Adrenal gland (tissue), 12 donors: Measurements from ENCODE around the gene CCDC187. TPM values are rescaled to one million over a fixed set of nuclear protein-coding genes. Genes with fewer than 3 reads are reported as not detected.

Experiments used
- DNase-seq, 7 donors: peaks; one replicate each; pipeline ENCODE4 v3.0.0-alpha.2; 2019 to 2020
- H3K27ac ChIP-seq, 5 donors: fragments of 200-600 bp; sonication (generic) in 4 of 5; 1 replicate in 3 of 5; 2 replicates in 2 of 5; pipeline versions ENCODE4 v1.5.1 to v1.8.0; 2016 to 2020; ENCODE audit warnings: mild to moderate bottlenecking in 1 of 5
- H3K27me3 ChIP-seq: fragments of 200-600 bp; 2 replicates; pipeline ENCODE4 v1.8.0; 2021
- H3K36me3 ChIP-seq, 2 donors: fragments of 200-600 bp; replicated peaks in 1 of 2; 1 replicate in 1 of 2; 2 replicates in 1 of 2; pipeline versions ENCODE4 v1.5.1 to v1.8.0; 2018 to 2022
- H3K4me1 ChIP-seq, 2 donors: fragments of 200-600 bp; replicated peaks in 1 of 2; 1 replicate in 1 of 2; 2 replicates in 1 of 2; pipeline versions ENCODE4 v1.5.1 to v1.8.0; 2018 to 2021
- H3K4me3 ChIP-seq, 4 donors: fragments of 200-600 bp; sonication (generic) in 3 of 4; one replicate each; pipeline ENCODE4 v1.5.1; 2016 to 2018
- H3K9me3 ChIP-seq, 3 donors: fragments of 200-600 bp; sonication (generic) in 1 of 3; replicated peaks in 1 of 3; 1 replicate in 2 of 3; 2 replicates in 1 of 3; pipeline versions ENCODE4 v1.5.1 to v1.8.0; 2016 to 2021
- CTCF ChIP-seq, 6 experiments: fragments of 450-650 bp in 4 of 6; fragments of 200-600 bp in 2 of 6; sonication (generic) in 1 of 6; IDR thresholded peaks; 1 replicate in 5 of 6; 2 replicates in 1 of 6; pipeline versions ENCODE4 v1.5.1 to v1.8.0; 2016 to 2021; ENCODE audit warnings: antibody characterized with exemption in 6 of 6, mild to moderate bottlenecking in 2 of 6, moderate library complexity in 1 of 6
- POLR2A ChIP-seq, 2 donors: fragments of 450-650 bp; IDR thresholded peaks; one replicate each; pipeline ENCODE4 v1.6.1; 2017; ENCODE audit warnings: antibody characterized with exemption in 2 of 2, mild to moderate bottlenecking in 2 of 2, moderate library complexity in 1 of 2
- WGBS, 4 donors: extraction: QIAGEN DNeasy Blood & Tissue Kit in 2 of 4; methylation state at CpG; one replicate each; pipeline versions ENCODE4 v1.1.5 to v1.1.7; 2013 to 2017; 5-methylcytosine and 5-hydroxymethylcytosine counted together
- intact Hi-C, 2 donors: fragments of 100-400 bp; cut with DNase I; formaldehyde crosslinking; loops; one replicate each; pipeline versions ENCODE4 v1.14.1 to v1.15.0; 2022 to 2023
- polyA plus RNA-seq, 3 donors: library from polyadenylated mRNA; stranded (reverse); fragments of 200-250 nt in 2 of 3; fragments of 350-450 nt in 1 of 3; fragmentation: Illumina TruSeq in 1 of 3; extraction: RNeasy Lipid Tissue Mini Kit (QIAGEN cat#74804) in 1 of 3; gene quantifications; one replicate each; pipeline ENCODE4 v1.2.3, GENCODE V29; 2013 to 2014
- total RNA-seq, 9 donors: library from RNA; depleted of rRNA in 4 of 9; stranded (reverse); fragments of >200 nt in 4 of 9; fragments of 120-200 nt in 1 of 9; fragmentation: NEBNext Ultra II Directional in 1 of 9; extraction: Animal tissue kit (Norgen Biotek cat#: 25700) in 1 of 9; gene quantifications; one replicate each; pipeline versions ENCODE4 v1.1.0 to v1.2.4, GENCODE V29; 2013 to 2023
- donor health status: healthy with polysubstance abuse.
- donor health status: Bipolar disorder and iron deficiency.
- donor health status: DM: yes; HTN: yes; CAD: no.
- donor health status: DM: no; HTN: no; CAD: no.
- donor health status: DM: no; HTN: no; CAD: no.
- donor health status: DM: yes; HTN: yes; CAD: no.

CCDC187 gene
- total and polyA plus RNA-seq, 12 donors: under 0.01 to 0.44 (median 0.08) TPM; not detected in 1

- DNase-seq: no peak
- WGBS, 4 donors: 76 to 100% (median 86%) methylated on average over 1 of the region's 1 CpG
- Histone ChIP-seq H3K27ac (no peak overlapping the region), H3K36me3 (no peaks in the 10 kb centered on the region), H3K9me3 (no peaks in the 10 kb centered on the region), H3K27me3 (peaks cover 11% of the 10 kb centered on the region), H3K4me3 (no peak overlapping the region), H3K4me1 (no peaks in the 10 kb centered on the region)
- TF ChIP-seq CTCF (IDR thresholded peaks at IDR 0.05): no peak
- no peak for TF ChIP-seq POLR2A (IDR thresholded peaks at IDR 0.05)
- intact Hi-C loops: no loop called here
Observed at GRCh38 chr9:136278894-136279293, 25.0 kb downstream of the CCDC187 start.

GRCh38 chr9:136278221-136278620, 25.7 kb downstream of the CCDC187 start:
- TF ChIP-seq POLR2A (IDR thresholded peaks at IDR 0.05) (no peak), CTCF (IDR thresholded peaks at IDR 0.05) (no peak)
- Histone ChIP-seq H3K9me3 (no peaks in the 10 kb centered on the region), H3K27me3 (peaks cover 11% of the 10 kb centered on the region), H3K4me1 (no peaks in the 10 kb centered on the region), H3K4me3 (no peak overlapping the region), H3K36me3 (no peaks in the 10 kb centered on the region), H3K27ac (no peak overlapping the region)
- WGBS, 4 donors: 77 to 95% (median 86%) methylated on average over 6 to 9 of the region's 9 CpGs
- no peak for DNase-seq
- intact Hi-C loops: no loop called here

GRCh38 chr9:136277746-136278145, 26.1 kb downstream of the CCDC187 start:
- Histone ChIP-seq H3K36me3 (no peaks in the 10 kb centered on the region), H3K27ac (no peak overlapping the region), H3K4me3 (no peak overlapping the region), H3K27me3 (peaks cover 11% of the 10 kb centered on the region), H3K9me3 (no peaks in the 10 kb centered on the region), H3K4me1 (no peaks in the 10 kb centered on the region)
- DNase-seq: no peak
- intact Hi-C loops: no loop called here
- WGBS, 4 donors: 77 to 84% (median 83%) methylated on average over 14 of the region's 14 CpGs
- TF ChIP-seq POLR2A (IDR thresholded peaks at IDR 0.05) (no peak), CTCF (IDR thresholded peaks at IDR 0.05) (no peak)

- Histone ChIP-seq H3K36me3 (no peaks in the 10 kb centered on the region), H3K27me3 (peaks cover 11% of the 10 kb centered on the region), H3K27ac (no peak overlapping the region), H3K4me1 (no peaks in the 10 kb centered on the region), H3K9me3 (no peaks in the 10 kb centered on the region), H3K4me3 (no peak overlapping the region)
- TF ChIP-seq POLR2A (IDR thresholded peaks at IDR 0.05) (no peak), CTCF (IDR thresholded peaks at IDR 0.05) (no peak)
- intact Hi-C loops: no loop called here
- 57 to 82% (median 74%) methylated on average over 5 to 11 of the region's 11 CpGs for WGBS, 4 donors
- DNase-seq: no peak
Observed at GRCh38 chr9:136276716-136277115, 27.2 kb downstream of the CCDC187 start.
